Muscle of leg (tissue), 11 donors: Measurements from ENCODE around the gene CPEB4. TPM values are rescaled to one million over a fixed set of nuclear protein-coding genes. Genes with fewer than 3 reads are reported as not detected.
A peak's percentile ranks its signal among the peaks of the same experiment; 100 is the strongest.

Source experiments
- DNase-seq: peaks from one replicate; pipeline ENCODE4 v3.0.0; 2013
- H3K27ac ChIP-seq: one replicate; pipeline ENCODE4 v1.5.1; 2013; ENCODE audit warnings: mild to moderate bottlenecking, low read length, control low read depth
- H3K27me3 ChIP-seq: one replicate; pipeline ENCODE4 v1.6.1; 2013; ENCODE audit warnings: low read length; ENCODE audit not compliant: control insufficient read depth, insufficient read depth
- H3K36me3 ChIP-seq: one replicate; pipeline ENCODE4 v1.6.1; 2013; ENCODE audit warnings: low read length; ENCODE audit not compliant: control insufficient read depth, insufficient read depth
- H3K4me1 ChIP-seq: one replicate; pipeline ENCODE4 v1.6.1; 2013; ENCODE audit warnings: low read length; ENCODE audit not compliant: control insufficient read depth, insufficient read depth
- H3K4me3 ChIP-seq: one replicate; pipeline ENCODE4 v1.5.1; 2013; ENCODE audit warnings: low read length, control low read depth
- H3K9me3 ChIP-seq: replicated peaks from 2 replicates; pipeline ENCODE4 v1.6.1; 2013; ENCODE audit warnings: low read depth, low read length; ENCODE audit not compliant: control insufficient read depth
- WGBS: methylation state at CpG from one replicate; pipeline ENCODE4 v1.1.5; 2013; ENCODE audit warnings: missing lambda C conversion rate; ENCODE audit not compliant: insufficient coverage; 5-methylcytosine and 5-hydroxymethylcytosine counted together
- polyA plus RNA-seq, 8 donors: library from polyadenylated mRNA; unstranded; fragments of 120-200 nt; gene quantifications; one replicate each; pipeline versions ENCODE4 v1.2.1 to v1.2.3, GENCODE V29; 2013; ENCODE audit warnings: inconsistent platforms in 1 of 8, low replicate concordance in 1 of 8; ENCODE audit not compliant: insufficient read length in 8 of 8, insufficient read depth in 1 of 8
- total RNA-seq: library from RNA; stranded (reverse); fragments of 120-200 nt; gene quantifications from one replicate; pipeline ENCODE4 v1.2.4, GENCODE V29; 2013

CPEB4 gene
- total and polyA plus RNA-seq, 9 donors = 15.3 to 36.5 (median 22.7) TPM

GRCh38 chr5:173972925-173973615, 84.9 kb downstream of the CPEB4 start:
- Histone ChIP-seq H3K27ac (no peak overlapping the region), H3K4me3 (peak overlapping the region; percentile 47)
- WGBS = 3% methylated on average over 9 of the region's 30 CpGs

GRCh38 chr5:173973616-173973969, 85.4 kb downstream of the CPEB4 start:
- 18% methylated on average over 6 of the region's 13 CpGs for WGBS
- H3K9me3 ChIP-seq = no peaks in the 10 kb centered on the region
- peaks cover 11% of the 10 kb centered on the region for H3K4me1 ChIP-seq
- no peak for DNase-seq
- peak overlapping the region; percentile 47 for H3K4me3 ChIP-seq
- H3K36me3 ChIP-seq = no peaks in the 10 kb centered on the region
- H3K27me3 ChIP-seq = peaks cover 8% of the 10 kb centered on the region
- H3K27ac ChIP-seq = no peak overlapping the region

More at GRCh38 chr5:173972925-173973615, 84.9 kb downstream of the CPEB4 start:
- Histone ChIP-seq H3K36me3 (no peaks in the 10 kb centered on the region), H3K27me3 (peaks cover 8% of the 10 kb centered on the region), H3K4me1 (peaks cover 11% of the 10 kb centered on the region), H3K9me3 (no peaks in the 10 kb centered on the region)
- DNase-seq = peak; percentile 91

GRCh38 chr5:173974688-173975239, 86.6 kb downstream of the CPEB4 start:
- Histone ChIP-seq H3K4me1 (peaks cover 11% of the 10 kb centered on the region), H3K27ac (no peak overlapping the region), H3K9me3 (no peaks in the 10 kb centered on the region), H3K36me3 (no peaks in the 10 kb centered on the region), H3K4me3 (no peak overlapping the region), H3K27me3 (peaks cover 8% of the 10 kb centered on the region)
- no peak for DNase-seq
- 67% methylated on average over 1 of the region's 5 CpGs for WGBS

GRCh38 chr5:173981185-173981761, 93.1 kb downstream of the CPEB4 start:
- H3K4me3 ChIP-seq = no peak overlapping the region
- H3K4me1 ChIP-seq = no peaks in the 10 kb centered on the region
- no peak for DNase-seq
- WGBS = 60% methylated on average over 5 of the region's 5 CpGs
- peaks cover 2% of the 10 kb centered on the region for H3K9me3 ChIP-seq
- no peaks in the 10 kb centered on the region for H3K36me3 ChIP-seq
- no peak overlapping the region for H3K27ac ChIP-seq
- H3K27me3 ChIP-seq = peaks cover 6% of the 10 kb centered on the region

GRCh38 chr5:173984218-173984617, 96.1 kb downstream of the CPEB4 start:
- no peak overlapping the region for H3K27ac ChIP-seq
- DNase-seq = no peak

DNA sequence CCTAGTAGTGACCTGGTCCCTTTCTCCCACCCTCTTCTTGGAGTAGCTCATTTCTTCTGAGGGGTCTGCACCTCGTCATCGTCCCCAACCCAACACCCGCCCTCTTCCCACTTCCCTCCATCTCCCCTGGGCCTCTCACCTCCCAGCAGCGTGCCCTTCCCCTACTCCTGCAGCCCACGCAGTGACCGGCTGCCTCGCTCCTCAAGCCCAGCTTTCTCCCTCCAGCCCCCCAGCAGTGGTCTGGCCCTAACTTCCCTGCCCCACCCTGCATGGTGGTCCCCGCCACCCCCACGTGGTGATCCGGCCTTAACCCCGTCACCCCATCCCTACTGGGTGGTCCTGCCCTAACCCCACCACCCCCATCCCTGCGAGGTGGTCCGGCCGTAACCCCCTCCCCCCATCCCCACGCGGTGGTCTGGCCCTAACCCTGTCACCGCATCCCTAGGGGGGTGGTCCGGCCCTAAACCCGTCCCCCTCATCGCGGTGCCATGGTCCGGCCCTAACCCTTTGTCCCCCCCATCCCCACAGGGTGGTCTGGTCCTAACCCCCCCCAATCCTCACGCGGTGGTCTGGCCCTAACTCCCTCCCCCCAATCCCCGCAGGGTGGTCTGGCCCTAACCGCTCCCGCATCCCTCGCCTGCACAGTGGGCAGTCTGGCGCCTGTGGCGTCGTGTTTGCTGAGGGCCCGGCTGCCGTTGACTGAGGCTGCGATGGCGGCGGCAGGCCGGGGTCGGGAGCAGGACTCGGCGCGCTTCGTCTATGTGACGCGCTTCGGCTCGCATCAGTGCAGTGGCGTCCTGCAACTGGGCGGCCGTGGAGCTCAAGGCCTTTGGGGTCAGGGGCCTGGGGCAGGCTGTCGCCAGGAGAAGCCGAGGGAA, 100.6 kb downstream of the CPEB4 start, which contains the start of gene C5orf47:
Gene C5orf47 (plus strand): TSS at position 617 of the 878 bp plus-strand sequence. CDS start 94 bp downstream, at position 711.
- no peaks in the 10 kb centered on the region for H3K9me3 ChIP-seq
- no peak within 1 kb of the TSS for H3K4me3 ChIP-seq
- no peak within 1 kb of the TSS for H3K27ac ChIP-seq
- DNase-seq = no peak
- peaks cover 2% of the 10 kb centered on the region for H3K27me3 ChIP-seq
- H3K36me3 ChIP-seq = no peaks in the 10 kb centered on the region
- 94% methylated on average over 36 of the region's 51 CpGs for WGBS
- no peaks in the 10 kb centered on the region for H3K4me1 ChIP-seq

More at GRCh38 chr5:173984218-173984617, 96.1 kb downstream of the CPEB4 start:
- WGBS = no CpG with 5 or more reads among the region's 4 CpGs
- peaks cover 6% of the 10 kb centered on the region for H3K27me3 ChIP-seq
- peaks cover 2% of the 10 kb centered on the region for H3K9me3 ChIP-seq
- no peaks in the 10 kb centered on the region for H3K4me1 ChIP-seq
- H3K4me3 ChIP-seq = no peak overlapping the region
- no peaks in the 10 kb centered on the region for H3K36me3 ChIP-seq

GRCh38 chr5:173989432-173990082, 101.4 kb downstream of the CPEB4 start:
- H3K9me3 ChIP-seq = no peaks in the 10 kb centered on the region
- no peaks in the 10 kb centered on the region for H3K36me3 ChIP-seq
- no peaks in the 10 kb centered on the region for H3K27me3 ChIP-seq
- H3K4me1 ChIP-seq = no peaks in the 10 kb centered on the region
- H3K27ac ChIP-seq = no peak overlapping the region
- 93% methylated on average over 32 of the region's 41 CpGs for WGBS
- no peak for DNase-seq
- no peak overlapping the region for H3K4me3 ChIP-seq

DNA sequence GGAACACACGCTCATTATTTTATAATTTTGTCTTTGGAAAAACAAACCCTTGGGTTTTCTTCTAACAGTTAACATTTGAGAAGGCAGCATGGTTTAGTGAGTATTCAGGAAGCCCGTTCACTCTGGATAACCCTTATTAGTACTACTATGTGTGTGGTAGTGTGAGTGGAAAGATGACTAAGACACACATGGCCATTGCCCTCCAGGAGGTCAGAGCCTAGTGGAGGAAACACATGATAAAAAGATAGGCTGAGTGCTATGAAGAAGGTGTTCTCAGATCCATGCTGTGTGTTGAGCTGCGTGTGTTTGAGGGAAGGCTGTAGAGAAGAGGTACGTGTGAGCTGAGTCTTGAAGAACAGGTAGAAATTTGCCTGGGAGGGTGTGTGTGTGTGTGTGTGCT, 109.2 kb downstream of the CPEB4 start:
- H3K4me3 ChIP-seq = no peak overlapping the region
- H3K27me3 ChIP-seq = peaks cover 2% of the 10 kb centered on the region
- H3K36me3 ChIP-seq = no peaks in the 10 kb centered on the region
- no peaks in the 10 kb centered on the region for H3K4me1 ChIP-seq
- WGBS = 73% methylated on average over 2 of the region's 4 CpGs
- H3K9me3 ChIP-seq = no peaks in the 10 kb centered on the region
- no peak overlapping the region for H3K27ac ChIP-seq
- no peak for DNase-seq

DNA sequence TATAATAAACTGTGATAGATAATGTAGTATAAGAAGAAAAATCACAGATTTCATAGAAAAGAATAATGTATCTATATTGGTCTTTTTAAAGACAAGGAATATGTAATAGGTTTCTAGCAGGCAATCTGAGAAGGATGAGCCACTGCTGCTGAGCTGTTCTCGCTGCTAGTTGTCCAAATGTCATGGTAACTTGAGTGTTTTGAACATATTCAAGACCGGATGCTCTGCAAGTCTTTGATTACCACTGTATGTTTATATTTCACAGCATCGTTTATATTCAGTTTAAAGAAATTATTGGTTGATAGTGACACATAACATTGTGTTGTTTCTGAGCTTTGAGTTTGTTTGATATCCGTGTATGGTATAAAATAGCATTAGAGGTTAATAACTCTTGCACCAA, 110.4 kb downstream of the CPEB4 start:
- Histone ChIP-seq H3K27ac (no peak overlapping the region), H3K36me3 (no peaks in the 10 kb centered on the region), H3K4me1 (no peaks in the 10 kb centered on the region), H3K9me3 (no peaks in the 10 kb centered on the region), H3K27me3 (peaks cover 2% of the 10 kb centered on the region), H3K4me3 (no peak overlapping the region)
- 80% methylated on average over 1 of the region's 4 CpGs for WGBS
- DNase-seq = no peak
